IMR-90 (cell line): ENCODE results near the gene BCL7A. TPM values are rescaled to one million over a fixed set of nuclear protein-coding genes. Genes with fewer than 3 reads are reported as not detected.

Experiments used
- ATAC-seq: fragments of 200-7000 bp; cut with Tn5 transposase; 2 replicates; pipeline ENCODE4 v1.9.1; 2020; ENCODE audit warnings: low read depth, mild to moderate bottlenecking, moderate library complexity
- BruUV-seq: library from RNA; stranded (reverse); fragments of 400-500 nt; replicated peaks from 2 replicates; lab custom pipeline; 2021; lab: Mats Ljungman, UMichigan
- CTCF ChIA-PET: fragments of 300-600 bp; formaldehyde crosslinking; extraction: SDS; loops from one replicate; lab custom pipeline; 2021; ENCODE audit warnings: antibody characterized with exemption; lab: Yijun Ruan, JAX
- POLR2A ChIA-PET: fragments of 300-600 bp; sonication (Branson Sonifier 250); formaldehyde crosslinking; loops from one replicate; lab custom pipeline; 2022; ENCODE audit warnings: antibody characterized with exemption; ENCODE audit not compliant: unreplicated experiment; lab: Charles Lee
- DNase-seq: peaks from one replicate; pipeline ENCODE4 v3.0.0; 2013
- H2AFZ ChIP-seq: replicated peaks from 2 replicates; pipeline ENCODE3; 2013; ENCODE audit warnings: low read length, mild to moderate bottlenecking; ENCODE audit not compliant: poor library complexity
- H2AK5ac ChIP-seq: 2 replicates; pipeline ENCODE4 v1.6.1; 2013; ENCODE audit warnings: low read depth, low read length, inconsistent platforms
- H2AK9ac ChIP-seq: replicated peaks from 2 replicates; pipeline ENCODE3; 2013; ENCODE audit warnings: mild to moderate bottlenecking, low read depth, low read length, moderate library complexity; ENCODE audit not compliant: poor library complexity
- H2BK120ac ChIP-seq: 2 replicates; pipeline ENCODE4 v1.6.1; 2013; ENCODE audit warnings: low read depth, low read length, inconsistent platforms
- H2BK15ac ChIP-seq: 3 replicates; pipeline ENCODE4 v1.6.1; 2013; ENCODE audit warnings: low read depth, low read length, inconsistent platforms
- H2BK20ac ChIP-seq: 2 replicates; pipeline ENCODE4 v1.6.1; 2013; ENCODE audit warnings: low read depth, mild to moderate bottlenecking, inconsistent platforms, low read length, moderate library complexity
- H2BK5ac ChIP-seq: 2 replicates; pipeline ENCODE4 v1.6.1; 2013; ENCODE audit warnings: mild to moderate bottlenecking, low read depth, low read length, inconsistent platforms; ENCODE audit not compliant: poor library complexity, severe bottlenecking
- H3K14ac ChIP-seq: replicated peaks from 2 replicates; pipeline ENCODE4 v1.6.1; 2013; ENCODE audit warnings: low read depth, low read length, inconsistent platforms
- H3K18ac ChIP-seq: 2 replicates; pipeline ENCODE4 v1.6.1; 2013; ENCODE audit warnings: low read depth, low read length, control low read depth
- H3K23ac ChIP-seq: 2 replicates; pipeline ENCODE4 v1.6.1; 2013; ENCODE audit warnings: low read depth, low read length, inconsistent platforms
- H3K27ac ChIP-seq: 2 replicates; pipeline ENCODE4 v1.5.1; 2013; ENCODE audit warnings: mild to moderate bottlenecking, control low read depth, low read length; ENCODE audit not compliant: insufficient read depth
- H3K27me3 ChIP-seq: 2 replicates; pipeline ENCODE4 v1.6.1; 2013; ENCODE audit warnings: low read length; ENCODE audit not compliant: control insufficient read depth, insufficient read depth
- H3K36me3 ChIP-seq: 2 replicates; pipeline ENCODE4 v1.6.1; 2013; ENCODE audit warnings: low read length, mixed read lengths; ENCODE audit not compliant: control insufficient read depth, insufficient read depth
- H3K4ac ChIP-seq: 2 replicates; pipeline ENCODE4 v1.6.1; 2013; ENCODE audit warnings: low read depth, low read length, inconsistent platforms
- H3K4me1 ChIP-seq: 2 replicates; pipeline ENCODE4 v1.6.1; 2013; ENCODE audit warnings: low read length, mixed read lengths; ENCODE audit not compliant: control insufficient read depth, insufficient read depth
- H3K4me2 ChIP-seq: 2 replicates; pipeline ENCODE4 v1.6.1; 2013; ENCODE audit warnings: low read depth, mild to moderate bottlenecking, control low read depth, low read length, moderate library complexity
- H3K4me3 ChIP-seq: 2 replicates; pipeline ENCODE4 v1.5.1; 2013; ENCODE audit warnings: low read depth, mild to moderate bottlenecking, control low read depth, low read length, moderate library complexity; ENCODE audit not compliant: insufficient read depth
- H3K56ac ChIP-seq: 2 replicates; pipeline ENCODE4 v1.6.1; 2013; ENCODE audit warnings: low read length, inconsistent platforms; ENCODE audit not compliant: insufficient read depth; ENCODE audit errors: extremely low read depth
- H3K79me1 ChIP-seq, 2 experiments: 2 replicates each; pipeline ENCODE4 v1.6.1; 2013; ENCODE audit warnings: low read length in 2 of 2, inconsistent platforms in 1 of 2, low read depth in 1 of 2
- H3K9ac ChIP-seq: 2 replicates; pipeline ENCODE4 v1.6.1; 2013; ENCODE audit warnings: low read depth, low read length, control low read depth
- H3K9me1 ChIP-seq: 2 replicates; pipeline ENCODE4 v1.6.1; 2013; ENCODE audit warnings: low read length, inconsistent platforms; ENCODE audit not compliant: insufficient read depth
- H3K9me3 ChIP-seq: 2 replicates; pipeline ENCODE4 v1.6.1; 2013; ENCODE audit warnings: low read length; ENCODE audit not compliant: control insufficient read depth, insufficient read depth
- H4K20me1 ChIP-seq: 2 replicates; pipeline ENCODE4 v1.6.1; 2013; ENCODE audit warnings: low read length, inconsistent platforms; ENCODE audit not compliant: insufficient read depth
- H4K5ac ChIP-seq: 2 replicates; pipeline ENCODE4 v1.6.1; 2013; ENCODE audit warnings: mild to moderate bottlenecking, low read depth, low read length, control low read depth
- H4K8ac ChIP-seq, 2 experiments: 2 replicates each; pipeline ENCODE4 v1.6.1; 2013; ENCODE audit warnings: low read depth in 2 of 2, low read length in 2 of 2, control low read depth in 1 of 2, inconsistent platforms in 1 of 2
- H4K91ac ChIP-seq: 2 replicates; pipeline ENCODE4 v1.6.1; 2013; ENCODE audit warnings: low read depth, low read length, inconsistent platforms; ENCODE audit not compliant: insufficient read depth
- BHLHE40 ChIP-seq: fragments of 150-350 bp; IDR thresholded peaks from 2 replicates; pipeline ENCODE4 v1.6.1; 2016; ENCODE audit warnings: mild to moderate bottlenecking, low read depth, low read length
- RAD21 ChIP-seq: IDR thresholded peaks from 2 replicates; pipeline ENCODE4 v1.6.1; 2012; ENCODE audit warnings: low read length, improper control_type of control experiment
- SMC3 ChIP-seq: fragments of 150-350 bp; IDR thresholded peaks from 2 replicates; pipeline ENCODE4 v1.6.1; 2016; ENCODE audit warnings: low read depth, mild to moderate bottlenecking, antibody characterized with exemption, low read length, moderate library complexity
- WGBS, 2 experiments: methylation state at CpG; one replicate each; pipeline versions ENCODE4 v1.1.5 to v1.1.7; 2013; ENCODE audit warnings: missing lambda C conversion rate in 2 of 2; ENCODE audit not compliant: insufficient read length in 1 of 2; ENCODE audit errors: extremely low coverage in 2 of 2; 5-methylcytosine and 5-hydroxymethylcytosine counted together
- dilution Hi-C: fragments of 300-500 bp; cut with HindIII; formaldehyde crosslinking; loops from one replicate; pipeline ENCODE4 v1.14.3; 2018; ENCODE audit warnings: low sequenced_read_pairs; ENCODE audit not compliant: unreplicated experiment
- in situ Hi-C: fragments of 300-500 bp; cut with MboI; formaldehyde crosslinking; loops from 3 replicates; pipeline ENCODE4 v1.14.3; 2019; ENCODE audit warnings: low sequenced_read_pairs, inconsistent platforms, mixed read lengths
- intact Hi-C: fragments of 100-400 bp; cut with micrococcal nuclease; formaldehyde crosslinking; loops from 2 replicates; pipeline ENCODE4 v1.10.0; 2022
- polyA plus RNA-seq, 3 experiments: library from polyadenylated mRNA; depleted of rRNA; stranded (reverse); fragments of >200 nt; gene quantifications; 2 replicates each; pipeline ENCODE4 v1.2.3, GENCODE V29; 2012; ENCODE audit warnings: low replicate concordance in 1 of 3
- total RNA-seq: library from RNA; depleted of rRNA; stranded (reverse); fragments of >200 nt; gene quantifications from 2 replicates; pipeline ENCODE4 v1.2.3, GENCODE V29; 2012

BCL7A gene
- total and polyA plus RNA-seq, 2 of the 4 experiments (the other 2 are of a cell fraction) = 5.6 to 7.9 TPM

GRCh38 chr12:122003651-122004611 is 17.8 kb upstream of the BCL7A start (continued):
- no peak for TF ChIP-seq SMC3

DNA sequence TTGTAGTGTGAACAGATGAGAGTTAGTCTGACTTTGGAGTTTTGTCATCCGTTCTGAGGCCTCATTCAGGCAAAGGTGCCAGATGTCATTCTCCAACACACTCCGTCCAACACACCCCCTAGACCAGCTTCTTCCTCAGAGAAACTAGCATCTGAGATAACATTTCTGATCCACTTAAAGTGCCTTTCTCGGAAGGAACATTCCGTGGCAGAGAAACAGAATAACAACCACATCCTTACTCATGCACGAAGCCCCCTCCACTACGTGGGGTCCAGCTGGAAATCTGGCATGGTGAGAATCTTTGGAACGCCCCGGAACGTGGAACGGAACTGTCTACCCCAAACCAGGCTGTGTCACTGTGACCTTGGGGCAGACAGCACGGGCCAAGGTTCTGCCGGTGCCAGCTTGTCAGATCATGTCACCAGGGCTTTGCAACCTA is 17.0 kb upstream of the BCL7A start:
- no peaks in the 10 kb centered on the region for H4K20me1 ChIP-seq
- H3K9me3 ChIP-seq = no peaks in the 10 kb centered on the region
- H3K27me3 ChIP-seq = no peaks in the 10 kb centered on the region
- H3K4ac ChIP-seq = peak overlapping the region; percentile 15; the same call in 1 of the 2 replicates
- peak overlapping the region; percentile 81 for H2AFZ ChIP-seq
- ChIA-PET CTCF (no interaction called here), POLR2A (no interaction called here)
- TF ChIP-seq RAD21 (no peak), BHLHE40 (0 out of 2 replicates have a peak, but pooled peaks have one; percentile 23)
- H3K23ac ChIP-seq = peak overlapping the region; percentile 24; the same call in 1 of the 2 replicates
- 0 out of 2 replicates have a peak overlapping the region, but pooled peaks have one; percentile 55 for H2BK20ac ChIP-seq
- no peak overlapping the region; the same call in 1 of the 2 replicates for H4K91ac ChIP-seq
- 0 out of 2 replicates have a peak, but pooled peaks have one; percentile 27 for ATAC-seq
- no peaks in the 10 kb centered on the region for H3K36me3 ChIP-seq
- no peak overlapping the region for H3K9ac ChIP-seq
- dilution Hi-C loops = no loop called here
- in situ Hi-C loops = no loop called here
- H4K8ac ChIP-seq = peak overlapping the region in 1 of 2 experiments; percentile 12; a peak in 1 of 4 replicates
- H2BK5ac ChIP-seq = no peak overlapping the region
- DNase-seq = peak; percentile 28
- no peak overlapping the region for H2AK5ac ChIP-seq
- H3K14ac ChIP-seq = peak overlapping the region; percentile 20; the same call in 1 of the 2 replicates
- no TSS peak for BruUV-seq
- peaks cover 14% of the 10 kb centered on the region for H3K4me1 ChIP-seq
- no peak overlapping the region for H3K4me3 ChIP-seq
- peak overlapping the region; percentile 16; the same call in 1 of the 2 replicates for H4K5ac ChIP-seq
- H3K79me1 ChIP-seq = no peaks in the 10 kb centered on the region
- no peak overlapping the region; the same call in 1 of the 2 replicates for H3K4me2 ChIP-seq
- no peak overlapping the region for H2AK9ac ChIP-seq
- no peak overlapping the region; the same call in 1 of the 2 replicates for H3K18ac ChIP-seq
- H3K56ac ChIP-seq = no peak overlapping the region
- H3K27ac ChIP-seq = no peak overlapping the region
- no peak overlapping the region for H2BK15ac ChIP-seq
- H2BK120ac ChIP-seq = peak overlapping the region; percentile 41
- 44% methylated on average over 5 of the region's 12 CpGs; no CpG with 5 or more reads in 1 of the 2 experiments for WGBS, 2 experiments
- no peaks in the 10 kb centered on the region for H3K9me1 ChIP-seq
- intact Hi-C loops = no loop called here
